ENCODE measurements around the gene FAM13A.

Gene FAM13A

DNA sequence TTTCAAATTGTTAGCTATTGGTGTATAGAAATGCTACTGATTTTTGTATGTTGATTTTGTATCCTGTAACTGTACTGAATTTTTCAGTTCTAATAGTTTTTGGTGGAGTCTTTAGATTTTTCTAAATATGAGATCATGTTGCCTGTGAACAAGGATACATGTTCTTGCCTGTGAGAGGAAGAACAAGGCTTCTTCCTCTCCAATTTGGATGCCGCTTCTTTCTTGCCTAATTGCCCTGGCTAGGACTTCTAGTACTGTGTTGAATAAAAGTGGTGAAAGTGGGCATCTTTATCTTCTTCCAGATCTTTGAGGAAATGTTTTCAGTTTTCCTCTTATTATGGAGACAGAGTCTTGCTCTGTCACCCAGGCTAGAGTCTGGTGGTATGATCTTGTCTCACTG, 343.2 kb downstream of the FAM13A start:
- DNase-seq (ENCODE audit: low read depth) = no peak

- no peak for DNase-seq (ENCODE audit: low read depth)
Observed at GRCh38 chr4:88709989-88710388, 347.0 kb downstream of the FAM13A start.

- no peak for DNase-seq (ENCODE audit: low read depth)
Observed at GRCh38 chr4:88706574-88706973, 350.4 kb downstream of the FAM13A start.

GRCh38 chr4:88705805-88706492, 351.0 kb downstream of the FAM13A start:
- DNase-seq (ENCODE audit: low read depth) = no peak

DNA sequence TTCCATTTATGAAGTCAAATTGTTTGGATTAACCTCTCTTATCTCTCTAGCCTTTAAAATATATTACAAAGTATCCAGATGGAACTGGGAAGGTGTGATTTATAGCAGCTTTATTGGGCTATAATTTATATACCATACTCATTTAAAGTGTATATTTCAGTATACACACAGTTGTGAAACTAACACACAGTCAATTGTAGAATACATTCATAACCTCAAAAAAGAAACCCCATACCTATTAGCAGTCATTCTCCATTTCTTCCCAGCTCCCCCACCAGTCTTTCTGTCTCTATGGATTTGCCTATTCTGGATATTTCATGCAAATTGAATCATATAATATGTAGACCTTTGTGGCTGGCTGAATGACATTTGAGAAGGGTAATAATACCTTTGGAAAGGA, 351.8 kb downstream of the FAM13A start:
- no peak for DNase-seq (ENCODE audit: low read depth)

GRCh38 chr4:88702782-88703181, 354.2 kb downstream of the FAM13A start:
- DNase-seq (ENCODE audit: low read depth) = peak; percentile 14

- peak; percentile 33 for DNase-seq (ENCODE audit: low read depth)
Observed at GRCh38 chr4:88698519-88698918, 358.5 kb downstream of the FAM13A start.

DNA sequence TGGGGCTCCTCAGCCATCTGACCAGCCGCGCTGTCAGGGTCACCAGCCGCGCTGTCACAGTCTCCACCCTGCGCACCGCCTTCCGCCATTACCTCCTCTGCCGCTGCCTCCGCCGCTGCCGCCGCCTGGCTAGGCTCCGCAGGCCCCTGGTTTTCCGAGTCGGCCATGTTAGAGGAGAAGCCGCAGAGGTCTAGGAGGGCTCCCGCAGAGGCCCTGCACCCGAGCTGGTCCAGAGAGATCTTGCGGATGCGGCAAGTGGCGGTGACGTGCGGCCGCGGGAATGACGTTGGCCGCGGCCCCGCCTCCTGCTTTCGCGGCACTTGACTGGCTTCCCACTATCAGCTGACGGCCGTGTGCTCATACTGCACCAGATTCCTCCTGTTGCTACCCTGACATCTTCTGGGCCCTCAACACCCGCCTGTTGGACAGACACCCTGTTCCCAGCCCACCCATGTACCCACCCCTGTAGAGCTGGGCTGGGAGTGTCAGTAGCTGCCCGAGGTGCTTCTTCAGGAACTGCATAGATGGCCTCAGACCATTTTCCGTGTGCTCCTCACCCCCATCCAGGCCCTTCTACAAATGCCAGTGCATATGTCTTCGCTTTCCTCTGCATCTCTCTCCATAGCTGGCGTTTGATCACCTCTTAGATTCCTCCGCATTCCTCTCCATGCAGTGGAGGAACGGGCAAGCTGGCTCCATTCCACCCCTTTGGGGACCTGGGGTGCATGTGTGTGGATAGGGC, 359.2 kb downstream of the FAM13A start, which contains the start of gene NAP1L5:
Gene NAP1L5 (minus strand): TSS at position 242 of the 742 bp plus-strand sequence. CDS start 75 bp downstream, at position 167.
- DNase-seq (ENCODE audit: low read depth) = peak; percentile 36

- no peak for DNase-seq (ENCODE audit: low read depth)
Observed at GRCh38 chr4:88697141-88697540, 359.8 kb downstream of the FAM13A start.

DNA sequence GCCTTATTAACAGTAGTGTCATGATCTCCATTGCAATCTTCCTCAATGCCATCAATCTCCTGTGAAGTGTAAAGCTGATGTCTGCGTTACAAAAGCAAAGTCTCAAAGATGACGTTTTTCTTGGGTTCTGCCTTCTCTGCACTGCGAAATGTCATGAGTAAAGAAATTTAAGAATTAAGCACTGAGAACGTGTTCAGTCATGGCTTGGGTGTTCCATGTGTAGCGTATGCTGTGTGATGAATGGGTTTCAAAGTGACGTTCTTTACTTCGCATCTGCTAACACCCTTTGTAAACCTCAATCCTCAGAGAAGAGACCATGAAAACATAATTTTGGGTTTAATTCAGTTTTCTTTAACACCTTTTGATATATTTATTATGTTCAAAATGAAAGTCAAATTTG, 360.4 kb downstream of the FAM13A start:
- DNase-seq (ENCODE audit: low read depth) = no peak

DNA sequence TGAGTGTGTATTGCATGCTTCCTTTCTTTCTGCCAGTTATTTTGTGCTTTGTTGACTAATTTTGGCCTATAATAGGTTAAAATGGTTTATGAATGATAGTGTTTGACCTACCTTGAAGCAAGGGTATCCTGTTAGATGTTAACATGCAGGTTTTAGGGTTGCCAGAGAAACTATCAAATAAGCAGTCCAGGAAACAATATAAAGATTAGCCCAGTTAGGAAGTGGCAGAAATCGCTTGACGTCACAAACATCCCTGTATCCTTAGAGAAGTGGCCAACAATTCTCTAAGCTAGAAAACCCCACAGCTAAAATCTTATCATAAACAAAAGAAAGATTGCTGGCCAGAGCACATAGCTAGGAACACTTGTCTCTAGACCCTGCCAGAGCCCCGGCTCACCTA, 363.2 kb downstream of the FAM13A start:
- no peak for DNase-seq (ENCODE audit: low read depth)

GRCh38 chr4:88690355-88690754, 366.6 kb downstream of the FAM13A start:
- DNase-seq (ENCODE audit: low read depth) = no peak

DNA sequence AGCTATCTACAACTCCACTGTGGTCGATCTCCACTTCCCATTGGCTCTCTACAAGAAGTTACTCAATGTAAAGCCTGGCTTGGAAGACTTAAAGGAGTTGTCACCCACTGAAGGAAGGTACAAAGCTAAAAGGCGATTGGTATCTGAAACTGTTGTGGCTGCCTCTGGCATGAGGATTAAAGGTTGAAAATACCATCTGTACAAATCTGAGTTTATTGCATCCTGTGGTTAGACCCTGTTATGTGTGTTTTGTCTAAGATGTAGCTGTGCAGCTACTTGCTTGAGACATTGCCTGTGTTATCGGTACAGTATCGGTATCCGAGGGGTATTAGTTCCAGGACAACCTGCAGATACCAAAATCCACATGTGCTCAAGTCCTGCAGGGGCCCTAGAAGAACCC, 375.8 kb downstream of the FAM13A start:
- no peak for DNase-seq (ENCODE audit: low read depth)

All from CMK (cell line).